Activated CD8-positive, alpha-beta memory T cell treated with anti-CD3 and anti-CD28 coated beads for 4 hours (primary cell): ENCODE data around the gene ZNF107.

ENCODE experiments used
- DNase-seq, 2 donors: peaks; one replicate each; pipeline ENCODE4 v3.0.0-alpha.2; 2020; ENCODE audit warnings: low read depth in 2 of 2

Gene ZNF107

DNA sequence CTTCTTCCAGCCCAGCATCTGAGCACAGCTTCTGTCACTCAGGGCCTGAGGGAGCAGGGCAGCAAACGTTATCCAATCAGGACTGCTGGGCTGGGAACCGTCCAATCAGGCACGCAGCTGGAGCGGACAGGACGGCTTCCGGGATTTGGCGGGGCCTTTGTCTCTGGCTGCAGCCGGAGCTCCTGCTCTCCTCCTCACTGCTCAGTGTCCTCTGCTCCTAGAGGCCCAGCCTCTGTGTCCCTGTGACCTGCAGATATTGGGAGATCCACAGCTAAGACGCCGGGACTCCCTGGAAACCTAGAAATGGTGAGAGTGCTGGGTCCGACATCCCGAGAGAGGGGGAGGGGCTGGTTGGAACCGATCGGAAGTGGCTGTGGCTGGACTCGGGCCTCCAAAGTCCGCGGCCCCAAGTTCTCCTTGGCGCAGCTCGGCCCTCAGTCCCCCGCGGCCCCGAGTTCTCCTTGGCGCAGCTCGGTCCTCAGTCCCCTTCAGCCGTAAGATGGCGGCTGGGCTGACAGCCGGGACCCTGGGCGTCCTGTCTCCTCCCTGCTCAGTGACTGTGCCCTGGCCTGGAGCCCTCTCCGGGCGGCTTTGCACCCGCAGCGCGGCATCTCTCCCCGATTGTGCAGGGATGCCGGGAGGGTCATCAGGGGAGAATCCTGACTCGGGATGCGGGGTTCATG, at the start of gene ZNF107:
ZNF107 (plus strand) TSS at position 154 of the 683 bp plus-strand sequence; CDS start at position 304, 150 bp downstream.
- DNase-seq: peak; percentile 60 to 70

DNA sequence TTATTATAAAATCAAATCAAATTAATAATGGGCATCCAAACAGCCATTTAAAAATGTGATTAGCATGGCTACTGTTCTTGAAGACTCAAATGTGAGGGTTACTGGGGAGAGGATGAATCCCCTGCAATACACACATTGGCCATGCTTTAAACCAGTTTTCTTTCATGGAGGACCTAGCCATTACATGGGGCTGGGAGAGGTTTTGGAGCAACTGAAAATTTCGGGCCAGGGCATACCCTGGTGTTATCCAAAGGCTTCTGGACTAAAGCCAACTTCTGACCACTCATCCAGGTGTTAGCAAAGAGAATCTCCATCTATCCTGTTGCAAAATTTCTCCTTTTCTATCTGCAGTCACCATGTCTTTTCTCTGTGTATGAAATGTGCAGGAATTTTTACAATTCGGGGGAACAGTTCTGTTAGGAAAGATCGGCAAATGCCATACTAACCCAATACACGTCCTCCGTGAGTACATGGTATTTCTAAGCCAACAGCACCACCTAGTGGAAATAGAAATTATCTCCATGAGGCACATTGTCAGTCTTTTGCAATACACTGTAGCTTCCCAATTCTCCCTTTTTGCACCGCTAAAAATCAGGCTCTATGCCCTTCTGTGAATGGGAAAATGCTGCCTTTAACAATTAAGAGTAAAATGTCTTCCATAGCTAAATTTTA, 47.0 kb upstream of the ZNF107 start:
- DNase-seq: no peak

DNA sequence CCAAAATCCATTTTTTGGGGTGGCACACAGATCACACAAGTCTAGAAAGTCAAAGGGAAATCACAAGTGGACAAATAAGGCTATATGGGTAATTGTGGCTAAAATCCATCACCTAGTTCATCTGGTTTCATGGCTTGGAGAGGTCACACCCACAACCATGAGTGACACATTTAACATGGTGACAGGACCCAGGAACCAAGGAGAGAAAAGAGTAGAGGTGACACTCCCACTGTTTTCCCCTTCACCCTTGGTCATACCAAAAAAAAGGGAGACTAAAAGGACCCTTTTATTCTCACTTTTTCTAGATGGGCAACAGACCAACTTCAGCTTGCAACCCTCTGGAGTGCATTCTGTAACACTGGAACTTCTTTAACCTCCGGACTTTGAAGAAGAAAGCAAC, 46.2 kb upstream of the ZNF107 start:
- DNase-seq: no peak

DNA sequence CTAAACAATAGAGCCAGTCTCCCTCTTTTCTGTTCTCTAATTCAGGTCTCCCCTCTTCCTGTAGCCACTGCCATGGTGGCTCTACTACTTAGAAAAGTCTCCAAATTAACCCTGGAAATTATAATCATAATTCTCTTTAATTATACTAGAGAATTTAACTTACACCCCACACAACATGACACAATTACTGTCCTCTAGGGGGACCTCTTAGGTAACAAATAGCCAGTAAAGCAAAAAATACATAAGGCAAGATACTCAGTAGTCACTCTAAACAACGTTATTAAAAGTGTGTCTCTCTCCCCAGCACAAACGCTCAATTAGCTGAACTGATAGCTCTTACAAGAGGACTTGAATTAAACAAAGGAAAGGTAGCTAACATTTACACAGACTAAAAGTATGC, 44.3 kb upstream of the ZNF107 start:
- DNase-seq: no peak

DNA sequence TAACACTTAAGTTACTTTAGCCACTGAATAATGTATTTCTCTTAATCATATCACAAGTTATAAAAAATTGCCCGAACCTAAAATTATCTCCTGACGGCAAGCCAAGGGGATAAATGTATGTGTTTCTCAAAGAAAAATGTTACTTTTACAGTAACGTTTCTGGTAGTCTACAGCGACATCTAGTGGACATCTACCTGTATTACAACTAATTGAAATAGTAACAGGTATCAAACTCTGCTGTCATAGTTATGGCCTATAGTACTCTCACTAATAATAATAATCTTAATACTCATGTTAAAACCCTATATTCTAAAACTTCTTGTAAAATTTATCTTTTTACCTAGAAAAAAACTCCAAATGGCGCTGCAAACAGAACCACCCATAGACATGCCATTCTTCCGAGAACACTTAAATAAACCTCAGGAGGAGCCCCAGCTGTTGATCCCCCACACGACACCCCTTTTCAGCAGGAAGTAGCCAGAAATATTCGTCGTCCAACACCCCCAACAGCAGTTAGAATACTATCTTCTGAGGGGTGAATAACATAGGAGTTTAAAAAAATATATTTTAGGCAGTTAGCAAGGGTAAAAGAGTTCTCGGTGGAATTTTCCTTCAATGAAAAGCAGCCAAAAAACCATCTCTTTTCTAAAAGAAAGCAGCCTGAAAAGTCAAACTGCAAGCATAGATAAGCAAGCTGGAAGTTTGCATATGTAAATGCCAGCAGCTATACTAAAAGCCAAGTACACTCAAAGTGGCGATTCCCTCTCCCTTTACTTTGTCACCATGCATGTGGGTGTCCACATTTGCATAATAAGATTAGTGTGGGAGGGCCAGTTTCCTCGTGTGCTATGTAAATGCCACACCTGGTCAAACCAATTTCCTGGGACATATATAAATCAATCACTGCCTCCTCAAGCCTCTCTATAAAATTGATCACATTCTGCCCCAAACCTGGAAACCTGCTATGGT, 40.5 kb upstream of the ZNF107 start:
- DNase-seq: no peak

DNA sequence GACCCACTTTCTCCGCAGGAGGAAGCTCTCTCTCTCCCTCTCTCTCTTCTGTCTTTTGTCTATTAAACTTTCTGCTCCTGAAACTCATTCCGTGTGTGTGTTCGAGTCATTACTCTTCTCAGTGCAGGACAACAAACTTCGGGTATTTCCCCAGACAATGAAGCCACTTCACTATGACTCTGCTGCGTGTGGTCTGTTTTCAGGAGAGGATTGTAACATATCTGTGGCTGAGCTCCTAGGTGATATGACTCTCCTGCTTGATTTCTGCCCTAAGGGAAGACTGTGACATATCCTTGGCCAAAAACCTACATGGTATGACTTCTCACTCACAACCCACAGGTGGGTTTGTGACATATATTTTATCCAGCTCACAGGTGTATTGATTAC, 39.9 kb upstream of the ZNF107 start:
- no peak for DNase-seq

DNA sequence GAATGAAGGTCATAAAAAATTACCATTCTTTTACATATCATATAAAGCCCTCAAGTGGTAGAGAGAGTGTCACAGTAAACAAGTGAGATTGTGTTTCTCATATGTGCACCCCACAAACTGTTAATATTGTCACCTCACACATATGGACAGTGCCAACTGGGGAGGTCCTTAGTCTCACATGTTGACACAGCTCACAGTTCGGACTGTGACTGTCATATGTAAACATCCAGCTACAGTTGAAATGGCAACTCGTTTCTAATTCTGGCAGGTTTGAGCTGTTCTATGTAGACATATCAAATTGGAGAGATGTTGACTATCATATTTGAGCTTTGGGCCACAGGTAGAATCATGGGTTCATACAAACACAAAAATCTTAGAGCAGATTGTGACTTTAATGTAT, 39.4 kb upstream of the ZNF107 start:
- no peak for DNase-seq

DNA sequence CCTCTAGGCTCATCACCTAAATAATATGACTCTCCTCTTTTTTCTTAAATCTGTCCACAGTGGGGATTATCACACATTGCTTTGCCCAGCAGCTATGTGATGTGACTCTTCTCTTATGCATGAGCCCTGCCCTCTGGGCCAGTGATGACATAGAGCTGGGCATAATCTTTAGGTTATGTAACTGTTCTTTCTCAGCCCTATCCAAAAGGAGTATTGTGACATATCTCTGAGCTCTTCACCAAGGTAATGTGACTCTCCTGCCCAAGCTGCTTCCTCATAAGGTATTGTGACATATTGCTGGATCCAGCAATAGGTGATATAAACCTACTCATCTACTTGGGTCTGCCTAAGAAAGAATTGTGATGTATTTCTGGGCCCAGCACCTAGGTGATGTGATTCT, 37.7 kb upstream of the ZNF107 start:
- DNase-seq: no peak

DNA sequence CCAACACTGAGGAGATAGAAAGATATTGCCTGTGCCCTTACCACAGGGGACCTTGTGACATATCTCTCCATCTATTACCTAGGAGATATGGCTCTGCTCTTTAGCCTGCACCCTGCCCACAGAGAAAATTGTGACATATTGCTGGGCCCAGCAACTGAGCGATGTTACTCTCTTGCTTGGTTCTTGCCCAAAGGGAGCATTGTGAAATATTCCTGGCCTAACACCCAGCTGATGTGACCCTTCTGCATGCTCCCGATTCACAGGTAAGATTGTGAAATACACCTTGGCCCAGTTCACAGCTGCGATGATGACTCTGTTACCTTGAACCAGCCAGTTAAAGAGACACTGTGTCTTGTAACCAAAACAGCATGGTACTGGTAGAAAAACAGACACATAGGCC, 37.2 kb upstream of the ZNF107 start:
- no peak for DNase-seq

DNA sequence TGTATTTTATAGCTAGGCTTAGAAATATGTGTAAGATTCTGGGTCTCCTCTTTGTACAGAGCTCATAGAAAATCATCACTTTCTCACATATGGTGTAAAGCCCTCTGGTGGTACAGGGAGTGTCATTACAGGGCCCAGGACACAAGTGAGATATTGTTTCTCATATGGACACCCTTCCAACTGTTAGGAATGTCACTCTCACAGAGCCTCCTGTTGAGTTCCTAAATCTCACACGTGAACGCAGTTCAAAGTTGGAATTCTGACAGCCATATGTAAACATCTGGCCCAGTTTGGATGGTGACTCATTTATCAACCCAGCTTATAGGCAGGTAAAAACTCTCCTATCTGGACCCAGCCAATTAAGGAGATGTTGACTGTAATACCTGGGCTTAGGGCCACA, 35.4 kb upstream of the ZNF107 start:
- DNase-seq: no peak

DNA sequence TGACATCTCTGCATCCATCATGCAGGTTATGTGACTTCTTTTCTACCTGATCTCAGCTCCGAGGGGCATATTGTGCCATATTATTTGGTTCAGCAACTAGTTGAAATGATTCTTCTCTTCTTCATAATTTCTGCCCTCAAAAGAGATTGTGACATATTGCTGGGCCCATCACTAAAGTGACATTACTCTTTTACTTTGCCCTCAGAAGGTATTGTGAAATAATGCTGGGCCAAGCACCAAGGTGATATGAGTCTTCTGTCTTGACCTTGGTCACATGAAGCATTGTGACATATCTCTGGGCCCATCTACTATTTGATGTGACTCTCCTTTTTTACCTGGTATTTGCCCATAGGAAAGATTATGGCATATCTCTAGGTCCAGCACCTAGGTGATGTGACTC, 33.9 kb upstream of the ZNF107 start:
- no peak for DNase-seq

DNA sequence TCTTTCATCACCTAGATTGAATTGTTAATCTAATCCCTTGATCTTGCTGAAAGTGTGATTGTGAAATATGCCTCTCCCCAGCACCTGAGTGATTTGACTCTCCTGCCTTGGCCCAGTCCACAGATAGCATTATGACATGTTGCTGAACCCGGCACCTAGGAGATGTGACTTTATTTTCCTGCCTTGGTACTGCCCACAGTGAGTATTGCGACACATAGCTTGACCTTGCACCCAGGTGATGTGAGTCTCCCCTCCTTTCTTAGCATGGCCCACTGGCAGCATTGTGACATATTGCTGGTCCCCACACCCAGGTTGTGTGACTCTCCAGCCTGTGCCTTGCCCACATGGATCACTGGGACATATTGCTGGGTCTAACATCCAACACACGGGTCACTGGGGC, 32.5 kb upstream of the ZNF107 start:
- DNase-seq: no peak

DNA sequence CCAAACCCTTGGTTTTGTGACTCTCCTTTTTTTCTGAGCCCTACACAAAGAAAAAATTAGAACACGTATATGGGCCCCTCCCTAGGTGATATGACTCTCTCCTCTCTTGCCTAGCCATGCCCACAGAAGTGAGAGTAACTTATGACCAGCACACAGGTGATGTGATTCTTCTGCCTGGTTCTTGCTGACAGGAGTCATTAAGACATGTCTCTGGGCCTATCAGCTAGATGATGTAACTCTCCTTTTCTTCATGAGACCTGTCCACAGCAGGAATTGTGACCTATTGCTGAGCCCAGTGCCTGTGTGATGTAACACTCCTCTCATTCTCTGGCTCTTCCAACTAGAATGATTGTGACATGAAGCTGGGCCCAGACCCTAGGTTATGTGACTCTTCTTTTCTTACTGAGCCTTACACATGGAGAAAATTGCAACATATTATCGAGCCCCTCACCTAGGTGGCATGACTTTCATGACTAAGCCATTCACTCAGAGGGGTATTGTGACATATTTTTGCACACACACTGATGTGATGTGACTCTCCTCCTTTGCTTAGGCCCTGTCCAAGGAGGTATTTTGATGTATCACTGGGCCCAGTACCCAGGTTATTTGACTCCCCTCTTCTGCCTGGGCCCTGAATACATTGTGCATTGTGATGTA, 31.4 kb upstream of the ZNF107 start:
- no peak for DNase-seq

DNA sequence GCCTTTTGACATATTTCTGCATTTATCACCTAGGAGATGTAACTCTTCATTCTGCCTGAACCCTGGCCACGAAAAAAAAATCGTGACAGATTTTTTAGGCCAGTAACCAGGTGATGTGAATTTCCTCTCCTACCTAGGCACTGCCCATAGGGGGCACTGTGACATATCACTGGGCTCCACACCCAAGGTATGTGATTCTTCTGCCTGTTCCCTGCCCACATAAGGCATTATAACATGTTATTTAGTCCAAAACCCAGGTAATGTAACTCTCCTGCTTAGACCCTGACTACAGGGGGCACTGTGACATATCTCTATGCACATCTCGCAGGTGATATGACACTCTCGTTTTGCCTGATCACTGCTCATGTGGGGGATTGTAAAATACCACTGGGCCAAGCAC, 29.5 kb upstream of the ZNF107 start:
- no peak for DNase-seq

DNA sequence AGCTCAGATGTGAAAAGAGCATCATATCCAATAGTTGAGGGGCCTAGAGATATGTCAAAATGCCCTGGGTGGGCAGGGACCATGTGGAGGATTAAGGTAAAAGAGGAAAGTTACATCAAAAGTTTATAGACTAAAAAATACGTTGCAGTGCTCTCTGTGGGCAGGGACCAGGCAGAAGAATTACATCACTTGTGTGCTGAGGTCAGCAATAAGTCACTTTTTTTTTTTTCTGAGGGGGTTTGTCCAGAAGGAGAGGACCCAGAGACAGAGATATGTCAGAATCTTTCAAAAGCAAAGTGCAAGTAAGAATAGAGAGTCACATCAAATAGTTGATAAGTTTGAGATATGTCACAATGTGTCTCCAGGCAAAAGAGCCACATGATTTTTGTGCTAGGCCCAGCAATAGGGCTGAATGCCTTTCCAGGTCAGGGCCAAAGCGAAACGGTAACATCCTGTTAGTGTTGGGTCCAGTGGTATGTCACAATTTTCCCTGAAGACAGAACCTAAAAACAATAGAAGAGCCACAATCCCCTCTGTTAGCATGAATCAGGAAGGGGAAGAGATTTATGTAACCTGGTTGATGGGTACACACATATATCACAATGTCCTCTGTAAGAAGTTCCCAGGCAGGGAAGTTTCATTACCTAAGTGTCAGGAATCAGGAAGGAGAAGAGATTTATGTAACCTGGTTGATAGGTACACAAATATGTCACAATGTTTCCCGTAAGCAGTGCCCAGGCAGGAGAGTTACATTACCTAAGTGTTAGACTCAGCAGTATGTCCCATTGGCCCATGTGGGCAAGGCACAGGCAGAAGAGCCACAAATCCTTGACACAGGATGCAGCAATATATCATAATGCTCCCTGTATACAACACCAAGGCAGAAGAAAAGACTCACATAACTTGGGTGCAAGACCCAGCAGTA, 28.1 kb upstream of the ZNF107 start:
- DNase-seq: no peak

DNA sequence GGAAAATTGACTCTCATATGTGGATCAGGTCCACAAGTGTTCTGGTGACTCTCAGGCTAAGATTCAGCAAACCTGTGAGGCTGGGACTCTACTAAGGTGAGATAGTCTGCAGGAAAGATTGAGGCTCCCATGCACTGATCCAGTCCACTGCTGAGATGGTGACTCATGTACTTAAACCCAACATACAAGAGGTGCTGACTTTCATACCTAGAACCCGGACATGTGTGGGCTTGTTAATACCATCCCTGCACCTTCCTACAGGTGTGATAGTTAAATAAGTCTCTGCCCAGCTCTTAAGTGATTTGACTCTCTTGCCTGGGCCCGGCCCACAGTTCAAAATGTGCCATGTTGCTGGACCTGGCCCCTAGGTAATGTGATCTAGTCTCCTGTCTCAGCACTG, 27.1 kb upstream of the ZNF107 start:
- no peak for DNase-seq

DNA sequence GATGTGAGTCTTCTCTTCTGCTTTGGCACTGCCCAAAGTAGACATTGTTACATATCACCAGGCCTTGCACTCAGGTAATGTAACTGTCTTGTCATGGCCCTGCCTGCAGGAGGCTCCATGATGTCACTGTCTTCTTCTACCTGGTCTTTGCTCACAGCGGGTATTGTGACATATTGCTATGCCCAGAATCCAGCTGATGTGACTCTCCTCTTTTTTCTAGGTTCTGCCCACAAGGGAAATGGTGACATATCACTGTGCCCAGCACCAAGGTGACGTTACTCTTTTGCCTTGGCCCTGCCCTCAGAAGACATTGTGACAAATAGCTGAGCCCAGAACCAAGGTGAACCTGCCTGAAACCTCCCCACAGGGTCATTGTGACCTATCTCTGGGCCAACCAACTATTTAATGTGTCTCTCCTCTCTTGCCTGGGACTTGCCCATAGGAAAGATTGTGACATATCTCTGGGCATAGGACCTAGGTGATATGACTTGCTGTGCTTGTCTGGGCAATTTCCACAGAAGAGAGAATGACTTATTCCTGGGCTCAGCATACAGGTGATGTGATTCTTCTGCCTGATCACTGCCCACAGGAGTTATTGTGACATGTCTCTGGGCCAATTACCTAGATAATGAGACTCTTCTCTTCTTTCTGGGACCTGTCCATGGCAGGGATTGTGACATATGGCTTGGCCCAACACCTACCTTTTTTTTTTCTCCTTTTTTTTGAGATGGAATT, 26.5 kb upstream of the ZNF107 start:
- DNase-seq: no peak

DNA sequence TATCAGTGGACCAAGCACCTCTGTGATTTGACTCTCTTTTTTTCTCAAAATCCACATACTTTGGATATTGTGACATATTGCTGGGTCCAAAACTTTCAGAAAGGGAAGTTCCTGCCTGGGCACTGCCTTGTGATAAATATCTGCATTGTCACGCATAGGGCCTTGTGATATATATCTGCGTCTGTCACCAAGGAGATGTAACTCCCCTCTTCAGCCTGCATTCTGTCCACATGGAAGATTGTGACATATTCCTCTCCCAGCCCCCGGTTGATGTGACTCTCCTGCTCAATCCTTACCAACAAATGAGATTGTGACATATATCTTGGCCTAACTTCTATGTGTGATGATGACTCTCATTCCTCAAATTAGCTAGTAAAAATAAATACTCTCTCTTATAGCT, 25.4 kb upstream of the ZNF107 start:
- no peak for DNase-seq

DNA sequence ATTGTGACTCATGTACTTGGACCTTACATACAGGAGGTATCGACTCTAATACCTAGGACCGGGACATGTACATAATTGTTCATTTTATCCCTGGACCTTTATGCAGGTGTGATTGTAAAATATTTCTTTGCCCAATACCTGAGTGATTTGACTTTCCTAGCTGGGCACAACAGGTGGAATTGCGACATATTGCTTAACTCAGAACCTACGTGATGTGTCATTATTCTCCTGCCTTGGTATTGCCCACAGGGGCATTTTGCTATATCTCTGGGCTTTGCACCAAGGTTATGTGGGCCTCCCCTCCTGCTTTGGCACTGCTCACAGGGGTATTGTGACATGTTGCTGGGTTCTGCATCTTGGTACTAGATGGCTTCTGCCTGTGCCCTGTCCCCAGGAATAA, 23.9 kb upstream of the ZNF107 start:
- no peak for DNase-seq

DNA sequence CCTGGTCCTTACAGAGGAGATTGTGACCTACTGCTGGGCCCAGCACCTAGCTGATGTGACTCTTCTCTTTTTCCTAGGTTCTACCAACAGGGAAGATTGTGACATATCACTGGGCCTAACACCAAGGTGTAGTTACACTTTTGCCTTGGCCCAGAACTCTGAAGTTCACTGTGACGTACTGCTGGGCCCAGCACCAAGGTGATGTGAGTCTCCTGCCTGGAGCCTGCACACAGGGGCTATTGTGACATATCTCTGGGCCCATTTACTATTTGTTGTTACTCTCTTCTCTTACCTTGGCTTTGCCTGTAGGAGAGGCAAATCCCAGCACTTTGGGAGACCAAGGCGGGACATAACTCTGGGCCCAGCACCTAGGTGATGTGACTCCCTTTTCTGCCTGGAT, 23.1 kb upstream of the ZNF107 start:
- DNase-seq: no peak
